Islet of Langerhans (tissue), 1 donor: ENCODE data around the gene ZNF544.
"Not testable (repeated sequence)": the region's sequence is repeated elsewhere in the genome, so short reads cannot be mapped to it uniquely, and the experiment has no call there.

Source experiments
- FAIRE-seq: peaks from one replicate; lab custom pipeline; 2011; peaks lifted over from hg19 to GRCh38; lab: Jason Lieb, UNC

The ZNF544 gene

DNA sequence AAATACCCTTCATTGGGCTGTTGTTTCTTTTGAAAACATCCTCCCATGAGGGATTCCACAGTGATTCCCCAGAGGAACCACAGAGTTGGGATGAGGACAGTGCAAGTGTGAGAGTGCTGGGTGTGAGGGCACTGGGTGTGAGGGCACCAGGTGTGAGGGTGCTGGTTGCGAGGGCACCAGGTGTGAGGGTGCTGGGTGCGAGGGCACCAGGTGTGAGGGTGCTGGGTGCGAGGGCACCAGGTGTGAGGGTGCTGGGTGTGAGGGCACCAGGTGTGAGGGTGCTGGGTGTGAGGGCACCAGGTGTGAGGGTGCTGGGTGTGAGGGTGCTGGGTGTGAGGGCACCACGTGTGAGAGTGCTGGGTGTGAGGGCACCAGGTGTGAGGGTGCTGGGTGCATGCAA is 29.5 kb downstream of the ZNF544 start:
- not testable (repeated sequence) for FAIRE-seq

DNA sequence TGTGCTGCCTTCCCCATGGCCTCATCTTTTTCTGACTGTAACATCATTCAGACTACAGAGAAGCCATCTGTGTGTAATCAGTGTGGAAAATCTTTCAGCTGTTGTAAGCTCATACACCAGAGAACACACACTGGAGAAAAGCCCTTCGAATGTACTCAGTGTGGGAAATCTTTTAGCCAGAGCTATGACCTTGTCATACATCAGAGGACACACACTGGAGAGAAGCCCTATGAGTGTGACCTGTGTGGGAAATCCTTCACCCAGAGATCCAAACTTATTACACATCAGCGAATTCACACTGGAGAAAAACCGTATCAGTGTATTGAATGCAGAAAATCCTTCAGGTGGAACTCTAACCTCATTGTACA is 32.9 kb downstream of the ZNF544 start:
- no peak for FAIRE-seq

DNA sequence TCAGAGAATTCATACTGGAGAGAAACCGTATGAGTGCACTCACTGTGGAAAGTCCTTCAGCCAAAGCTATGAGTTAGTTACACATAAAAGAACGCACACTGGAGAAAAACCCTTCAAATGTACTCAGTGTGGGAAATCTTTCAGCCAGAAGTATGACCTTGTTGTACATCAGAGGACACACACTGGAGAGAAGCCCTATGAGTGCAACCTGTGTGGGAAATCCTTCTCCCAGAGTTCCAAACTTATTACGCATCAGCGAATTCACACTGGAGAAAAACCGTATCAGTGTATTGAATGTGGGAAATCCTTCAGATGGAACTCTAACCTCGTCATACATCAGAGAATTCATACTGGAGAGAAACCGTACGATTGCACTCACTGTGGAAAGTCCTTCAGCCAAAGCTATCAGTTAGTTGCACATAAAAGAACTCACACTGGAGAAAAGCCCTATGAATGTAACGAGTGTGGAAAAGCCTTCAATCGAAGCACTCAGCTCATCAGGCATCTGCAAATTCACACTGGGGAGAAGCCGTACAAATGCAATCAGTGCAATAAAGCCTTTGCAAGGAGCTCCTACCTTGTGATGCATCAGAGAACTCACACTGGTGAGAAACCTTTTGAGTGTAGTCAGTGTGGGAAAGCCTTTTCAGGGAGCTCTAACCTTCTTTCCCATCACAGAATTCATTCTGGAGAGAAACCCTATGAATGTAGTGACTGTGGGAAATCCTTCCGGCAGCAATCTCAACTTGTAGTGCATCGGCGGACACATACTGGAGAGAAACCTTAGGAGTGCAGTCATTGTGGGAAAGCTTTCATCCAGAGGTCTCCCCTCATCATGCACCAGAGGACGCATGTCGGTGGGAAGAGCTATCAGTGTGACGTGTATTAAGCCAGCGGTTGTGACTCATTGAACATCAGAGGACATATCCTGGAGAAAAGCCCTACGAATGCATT is 33.5 kb downstream of the ZNF544 start:
- FAIRE-seq, result no peak

DNA sequence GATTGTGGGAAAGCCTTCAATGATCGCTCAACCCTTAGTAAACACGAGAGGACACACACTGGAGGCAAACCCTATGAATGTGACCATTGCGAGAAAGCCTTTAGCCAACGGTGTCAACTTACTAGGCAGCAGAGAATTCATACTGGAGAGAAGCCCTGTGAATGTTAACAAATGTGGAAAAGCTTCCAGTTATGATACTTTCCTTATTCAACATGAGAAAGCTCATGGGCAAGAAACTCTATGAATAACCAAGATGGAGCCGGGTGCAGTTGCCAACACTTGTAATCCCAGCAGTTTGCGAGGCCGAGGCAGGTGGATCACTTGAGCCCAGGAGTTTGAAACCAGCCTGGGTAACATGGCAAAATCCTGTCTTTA is 34.2 kb downstream of the ZNF544 start:
- no peak for FAIRE-seq

DNA sequence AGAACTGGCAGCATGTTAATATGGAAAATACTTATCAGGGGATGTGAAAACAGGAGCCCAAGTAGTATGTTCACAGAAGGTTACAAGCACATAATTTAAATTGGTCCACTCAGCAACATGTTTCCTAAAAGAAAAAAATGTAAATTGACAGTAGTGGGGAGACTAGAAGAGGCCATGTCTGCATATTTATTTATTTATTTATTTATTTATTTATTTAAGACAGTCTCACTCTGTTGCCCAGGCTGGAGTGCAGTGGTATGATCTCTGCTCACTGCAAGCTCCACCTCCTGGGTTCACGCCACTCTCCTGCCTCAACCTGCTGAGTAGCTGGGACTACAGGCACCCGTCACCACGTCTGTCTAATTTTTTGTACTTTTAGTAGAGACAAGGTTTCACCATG is 36.4 kb downstream of the ZNF544 start:
- FAIRE-seq, result no peak

DNA sequence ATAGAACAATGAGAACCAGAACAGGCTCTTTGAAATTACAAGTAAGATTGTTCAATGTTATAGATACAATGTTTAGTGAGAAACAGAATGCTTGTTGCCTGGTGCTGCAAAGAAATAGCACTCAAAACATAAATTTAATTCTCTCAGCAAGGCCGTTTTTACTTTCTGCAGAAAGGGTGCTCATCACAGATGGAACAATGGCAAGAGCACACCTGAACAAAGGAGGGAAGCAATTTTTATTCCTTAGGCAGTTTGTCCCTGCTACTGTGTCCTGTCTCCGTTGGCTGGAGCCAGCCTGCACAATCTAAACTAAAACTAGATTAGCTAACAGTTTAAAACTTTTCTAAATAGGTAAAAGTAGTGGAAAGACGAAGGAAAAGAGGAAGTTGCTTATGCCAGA is 39.6 kb downstream of the ZNF544 start:
- no peak for FAIRE-seq

DNA sequence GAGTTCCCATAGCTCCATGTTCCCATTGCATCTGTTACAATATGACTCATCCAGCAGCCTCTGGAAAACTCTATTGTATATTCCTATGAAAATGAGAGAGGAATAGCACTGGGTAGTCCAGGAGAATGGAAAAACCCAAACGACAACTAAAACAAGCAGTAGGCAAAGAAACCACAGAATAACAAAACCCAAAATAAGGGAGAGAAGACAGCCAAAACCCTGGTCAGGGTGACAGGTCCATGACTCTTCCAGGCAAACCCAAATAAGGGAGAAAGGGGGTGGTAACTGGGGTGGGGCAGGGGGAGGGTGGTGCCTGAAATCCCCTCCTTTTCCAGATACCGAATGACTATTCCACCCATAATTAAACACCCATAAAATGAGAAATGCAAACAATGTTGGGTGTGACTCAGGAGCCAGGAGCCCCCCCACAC is 46.1 kb downstream of the ZNF544 start:
- FAIRE-seq, result no peak

DNA sequence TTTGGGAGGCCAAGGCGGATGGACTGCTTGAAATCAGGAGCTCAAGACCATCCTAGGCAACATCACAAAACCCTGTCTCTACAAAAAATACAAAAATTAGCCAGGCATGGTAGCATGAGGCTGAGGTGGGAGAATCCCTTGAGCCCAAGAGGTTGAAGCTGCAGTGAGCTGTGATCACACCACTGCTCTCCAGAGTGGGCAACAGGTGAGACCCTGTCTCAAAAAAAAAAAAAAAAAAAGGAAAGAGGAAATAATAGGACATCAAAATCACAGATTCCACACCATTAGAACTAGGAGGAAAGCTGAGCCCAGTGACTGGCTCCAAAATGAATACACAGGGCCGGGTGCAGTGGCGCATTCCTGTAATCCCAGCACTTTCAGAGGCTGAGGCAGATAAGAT is 46.9 kb downstream of the ZNF544 start:
- no peak for FAIRE-seq

DNA sequence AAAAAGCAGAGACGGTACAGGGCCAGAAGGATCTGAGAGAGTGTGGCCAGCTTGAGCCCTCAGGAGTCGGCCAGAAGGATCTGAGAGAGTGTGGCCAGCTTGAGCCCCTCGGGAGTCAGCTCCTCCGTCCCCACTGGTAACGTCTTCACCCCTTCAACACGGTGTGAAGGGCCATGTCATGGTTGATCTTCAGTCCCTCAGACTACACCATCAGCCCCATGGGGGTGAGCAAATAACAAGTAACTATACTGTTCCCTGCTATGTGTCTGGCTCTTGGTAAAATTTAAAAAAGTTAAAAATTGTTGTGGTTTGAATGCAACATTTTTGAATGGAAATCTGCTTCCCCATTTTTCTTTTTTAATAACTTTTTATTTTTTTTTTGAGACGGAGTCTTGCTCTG is 48.5 kb downstream of the ZNF544 start:
- no peak for FAIRE-seq

DNA sequence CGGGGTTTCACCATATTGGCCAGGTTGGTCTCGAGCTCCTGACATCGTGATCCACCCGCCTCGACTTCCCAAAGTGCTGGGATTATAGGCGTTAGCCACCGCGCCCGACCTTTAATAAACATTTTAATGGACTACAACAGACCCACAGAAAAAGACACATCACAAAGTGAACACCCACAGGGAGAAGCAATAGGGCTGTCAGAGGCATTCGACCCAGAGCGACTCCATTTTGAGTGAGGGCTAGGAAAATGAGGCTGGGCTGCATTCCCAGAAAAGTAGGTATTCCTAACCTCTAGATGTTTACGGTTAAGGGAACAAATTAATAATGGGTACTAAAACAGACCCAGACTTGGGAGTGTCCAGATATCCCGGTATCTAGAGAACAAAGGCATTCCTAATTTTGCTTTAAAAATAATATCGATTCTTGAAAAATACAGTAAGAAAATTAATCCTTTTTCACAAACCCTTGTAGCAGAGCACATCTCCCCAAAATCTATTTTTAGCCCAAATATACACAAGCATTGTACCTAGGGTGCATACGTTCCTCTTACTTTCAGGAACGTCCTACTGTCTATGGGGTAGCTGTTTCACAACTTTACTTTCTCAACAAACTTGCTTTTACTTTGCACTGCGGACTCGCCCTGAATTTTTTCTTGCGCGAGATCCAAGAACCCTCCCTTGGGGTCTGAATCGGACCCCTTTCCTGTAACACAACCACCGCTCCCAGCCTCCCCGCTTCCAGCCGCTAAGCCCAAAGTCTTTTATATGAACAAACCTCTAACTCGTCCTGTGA is 49.2 kb downstream of the ZNF544 start:
- FAIRE-seq, result peak; percentile 85

DNA sequence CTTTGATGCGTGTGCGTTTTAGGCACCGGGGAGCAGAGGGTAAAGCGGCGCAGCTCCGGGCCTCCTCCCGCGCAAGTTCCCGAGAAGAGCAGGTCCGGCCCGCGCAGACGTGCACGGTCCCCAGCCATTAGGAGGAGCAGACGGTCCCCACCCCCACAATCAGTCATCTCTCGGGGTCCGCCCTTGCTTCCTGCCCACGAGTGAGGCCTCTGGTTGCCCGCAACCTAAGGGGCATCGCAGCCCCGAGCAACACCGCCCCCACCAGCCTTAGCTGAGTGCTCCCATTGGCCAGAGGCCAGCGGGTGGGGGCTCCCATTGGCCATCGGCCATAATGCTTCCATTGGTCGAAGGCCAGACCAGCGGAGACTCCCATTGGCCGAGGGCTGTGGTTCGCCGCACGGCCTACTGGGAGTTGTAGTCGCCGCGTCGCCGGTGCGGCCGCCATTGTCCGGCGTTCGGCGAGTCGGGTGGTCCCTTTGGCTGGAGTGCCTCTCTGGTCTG is 49.9 kb downstream of the ZNF544 start, which contains the start of gene ZNF8:
Gene ZNF8 (plus strand): TSS at position 415 of the 501 bp plus-strand sequence. CDS start 127 bp downstream, outside the sequence.
- FAIRE-seq, result no peak

DNA sequence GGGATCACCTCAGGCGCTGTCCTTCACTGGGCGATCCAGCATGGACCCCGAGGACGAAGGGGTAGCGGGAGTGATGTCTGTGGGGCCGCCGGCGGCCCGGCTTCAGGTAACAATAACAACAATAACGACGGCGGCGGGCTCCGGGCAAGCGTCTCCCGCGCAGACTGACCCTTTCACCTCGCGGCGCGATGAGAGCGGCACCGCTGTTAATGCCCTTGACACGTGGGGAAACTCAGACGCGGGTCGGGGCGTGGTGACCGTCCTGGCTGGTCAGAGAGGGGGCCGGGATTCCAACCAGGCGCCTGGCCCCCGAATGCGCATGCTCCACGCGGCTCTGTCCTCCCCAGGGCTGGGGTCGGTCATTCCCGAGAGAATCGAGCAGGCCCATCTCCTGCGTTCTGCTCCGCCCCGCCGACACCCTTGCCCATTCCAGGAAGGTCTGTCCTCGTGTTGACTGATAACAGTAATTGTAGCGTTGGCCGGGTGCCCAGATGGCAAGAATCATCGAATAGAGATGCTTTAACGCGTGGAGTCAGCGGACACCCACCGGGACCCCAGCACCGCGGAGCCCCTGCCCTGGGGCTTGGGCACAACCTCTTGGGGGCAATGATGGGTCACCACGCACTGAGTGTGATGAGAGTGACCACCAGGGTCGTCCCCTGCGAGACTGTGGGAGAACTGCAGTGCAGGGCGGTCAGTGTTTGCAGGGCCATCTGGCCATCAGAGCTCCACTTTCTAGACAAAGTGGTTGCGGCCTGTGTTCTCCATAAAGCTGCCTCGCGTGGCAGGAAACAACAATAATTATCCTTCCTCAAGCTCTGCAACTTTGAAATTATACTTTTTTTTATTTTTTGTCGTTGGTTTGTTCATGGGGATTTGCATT is 50.6 kb downstream of the ZNF544 start:
- FAIRE-seq, result no peak

DNA sequence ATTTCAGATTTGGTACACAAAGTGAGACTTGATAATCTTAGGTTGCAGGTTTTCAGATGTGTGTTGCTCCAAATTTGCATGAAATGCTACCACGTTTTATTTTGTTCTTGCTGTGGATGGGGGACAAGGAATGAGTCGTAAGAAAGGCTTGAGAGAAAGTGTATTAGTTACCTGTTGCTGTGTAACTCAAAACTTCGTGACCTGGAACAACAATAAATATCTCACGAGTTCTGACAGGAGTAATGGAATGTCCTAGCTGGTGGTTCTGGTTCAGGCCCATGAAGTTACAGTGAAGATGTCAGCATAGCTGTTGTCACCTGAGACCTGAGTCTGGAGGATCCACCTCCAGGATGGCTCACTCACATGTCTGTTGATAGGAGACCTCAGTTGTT is 51.2 kb downstream of the ZNF544 start:
- FAIRE-seq, result no peak

DNA sequence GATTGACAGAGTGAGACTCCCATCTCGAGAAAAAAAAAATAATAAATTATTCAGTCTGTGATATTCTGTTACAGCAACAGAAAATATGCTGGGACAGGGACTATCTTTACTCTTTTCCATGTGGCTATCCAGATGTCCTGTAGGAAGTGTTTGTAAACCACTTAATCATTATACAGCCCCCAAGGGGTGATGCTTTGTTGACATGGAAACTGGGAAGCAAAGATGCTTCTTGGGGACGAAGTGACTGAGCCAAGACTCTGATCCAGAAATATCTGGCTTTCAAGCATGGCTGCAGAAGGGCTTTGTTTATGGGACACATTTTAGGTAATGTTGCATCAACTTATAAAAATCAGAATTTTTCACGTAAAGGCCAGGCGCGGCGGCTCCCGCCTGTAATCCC is 55.5 kb downstream of the ZNF544 start:
- no peak for FAIRE-seq

DNA sequence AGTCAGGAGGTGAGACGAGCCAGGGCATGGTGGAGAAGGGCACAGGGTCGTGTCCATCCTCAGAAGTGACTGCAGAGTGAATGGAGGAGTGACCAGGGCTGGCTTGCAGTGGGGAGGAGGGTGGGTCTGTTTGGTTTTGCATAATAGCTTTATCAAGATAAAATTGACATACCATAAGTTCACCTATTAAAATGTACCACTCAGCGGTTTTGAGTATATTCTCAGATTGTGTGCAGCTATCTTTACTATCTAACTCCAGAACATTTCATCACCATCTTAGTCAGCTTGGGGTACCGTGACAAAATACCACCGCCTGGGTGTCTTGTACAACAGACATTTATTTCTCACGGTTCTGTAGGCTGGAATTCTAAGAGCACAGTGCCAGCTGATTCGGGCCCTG is 63.2 kb downstream of the ZNF544 start:
- FAIRE-seq, result no peak

DNA sequence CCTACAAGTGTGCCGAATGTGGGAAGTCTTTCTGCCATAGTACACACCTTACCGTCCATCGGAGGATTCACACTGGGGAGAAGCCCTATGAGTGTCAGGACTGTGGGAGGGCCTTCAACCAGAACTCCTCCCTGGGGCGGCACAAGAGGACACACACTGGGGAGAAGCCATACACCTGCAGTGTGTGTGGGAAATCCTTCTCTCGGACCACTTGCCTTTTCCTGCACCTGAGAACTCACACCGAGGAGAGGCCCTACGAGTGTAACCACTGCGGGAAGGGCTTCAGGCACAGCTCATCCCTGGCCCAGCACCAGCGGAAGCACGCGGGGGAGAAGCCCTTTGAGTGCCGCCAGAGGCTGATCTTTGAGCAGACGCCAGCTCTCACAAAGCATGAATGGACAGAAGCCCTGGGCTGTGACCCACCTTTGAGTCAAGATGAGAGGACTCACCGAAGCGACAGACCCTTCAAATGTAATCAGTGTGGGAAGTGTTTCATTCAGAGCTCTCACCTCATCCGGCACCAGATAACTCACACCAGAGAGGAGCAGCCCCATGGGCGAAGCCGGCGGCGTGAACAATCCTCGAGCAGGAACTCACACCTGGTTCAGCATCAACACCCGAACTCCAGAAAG is 66.1 kb downstream of the ZNF544 start:
- FAIRE-seq, result no peak

DNA sequence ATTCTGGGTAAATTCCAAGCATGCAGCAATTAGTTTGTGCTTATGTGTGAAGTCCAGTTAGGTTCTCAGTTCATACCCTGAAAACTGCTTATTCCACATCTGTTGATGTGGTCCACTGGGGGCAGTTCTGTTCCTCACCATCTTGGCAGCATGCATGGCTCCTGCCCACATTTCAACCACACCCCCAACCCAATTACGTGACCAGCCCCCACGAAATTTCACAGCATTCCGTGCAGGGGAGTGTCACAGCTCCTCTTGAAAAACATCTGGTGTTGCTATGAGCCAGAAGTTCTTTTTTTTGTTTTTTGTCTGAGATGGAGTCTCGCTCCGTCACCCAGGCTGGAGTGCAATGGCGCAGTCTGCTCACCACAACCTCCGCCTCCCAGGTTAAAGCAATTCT is 67.4 kb downstream of the ZNF544 start:
- FAIRE-seq, result no peak

DNA sequence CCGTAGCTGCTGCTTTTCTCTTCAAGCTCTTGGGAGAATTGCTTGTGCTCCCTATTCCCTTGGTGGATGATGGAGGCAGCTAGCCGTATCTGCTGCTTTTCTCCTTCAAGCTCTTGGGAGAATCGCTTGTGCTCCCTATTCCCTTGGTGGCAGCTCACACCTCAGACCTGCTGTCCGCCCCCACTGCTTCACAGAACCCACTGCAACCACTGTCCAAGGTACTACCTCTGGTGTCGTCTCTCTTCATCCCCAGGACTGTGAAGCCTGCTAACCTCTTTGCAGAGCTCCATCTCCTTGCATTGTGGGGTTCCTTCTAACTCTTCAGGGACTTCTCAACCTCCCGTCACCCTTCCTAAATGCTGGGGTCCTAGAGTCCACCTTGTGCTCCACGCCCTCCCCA is 71.9 kb downstream of the ZNF544 start:
- no peak for FAIRE-seq

DNA sequence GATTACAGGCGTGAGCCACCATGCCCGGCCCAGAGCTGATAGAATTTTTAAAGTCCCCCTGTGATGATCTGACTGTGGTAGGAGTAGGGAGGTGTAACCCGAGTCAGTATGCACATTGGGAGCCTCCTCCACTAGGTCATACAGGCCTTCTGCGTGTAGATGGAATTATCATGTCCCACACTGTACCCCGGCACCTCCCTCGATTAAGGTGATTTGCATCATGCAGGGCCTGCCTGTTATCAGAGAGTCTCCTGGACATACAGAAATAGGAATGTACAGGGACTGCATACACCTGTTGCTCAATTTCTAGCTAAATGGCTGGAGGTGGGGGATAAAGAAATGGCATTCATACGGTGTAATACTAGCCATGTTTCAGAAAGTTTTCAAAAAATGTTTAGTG is 75.5 kb downstream of the ZNF544 start:
- no peak for FAIRE-seq

DNA sequence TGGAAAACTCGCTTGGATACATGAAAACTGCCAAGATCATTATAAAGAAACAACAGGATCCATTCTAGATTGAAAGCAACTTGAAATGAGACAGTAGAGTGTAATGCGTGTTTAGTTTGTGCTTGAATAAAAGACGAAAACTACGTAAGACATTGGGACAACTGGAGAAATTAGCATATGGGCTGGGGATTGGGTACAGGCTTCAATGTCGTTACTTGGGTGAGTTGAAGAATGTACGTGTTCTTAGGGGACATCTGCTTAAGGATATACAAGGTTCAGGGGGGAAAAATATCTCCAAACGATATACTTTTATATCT is 76.0 kb downstream of the ZNF544 start:
- FAIRE-seq, result peak; percentile 53

DNA sequence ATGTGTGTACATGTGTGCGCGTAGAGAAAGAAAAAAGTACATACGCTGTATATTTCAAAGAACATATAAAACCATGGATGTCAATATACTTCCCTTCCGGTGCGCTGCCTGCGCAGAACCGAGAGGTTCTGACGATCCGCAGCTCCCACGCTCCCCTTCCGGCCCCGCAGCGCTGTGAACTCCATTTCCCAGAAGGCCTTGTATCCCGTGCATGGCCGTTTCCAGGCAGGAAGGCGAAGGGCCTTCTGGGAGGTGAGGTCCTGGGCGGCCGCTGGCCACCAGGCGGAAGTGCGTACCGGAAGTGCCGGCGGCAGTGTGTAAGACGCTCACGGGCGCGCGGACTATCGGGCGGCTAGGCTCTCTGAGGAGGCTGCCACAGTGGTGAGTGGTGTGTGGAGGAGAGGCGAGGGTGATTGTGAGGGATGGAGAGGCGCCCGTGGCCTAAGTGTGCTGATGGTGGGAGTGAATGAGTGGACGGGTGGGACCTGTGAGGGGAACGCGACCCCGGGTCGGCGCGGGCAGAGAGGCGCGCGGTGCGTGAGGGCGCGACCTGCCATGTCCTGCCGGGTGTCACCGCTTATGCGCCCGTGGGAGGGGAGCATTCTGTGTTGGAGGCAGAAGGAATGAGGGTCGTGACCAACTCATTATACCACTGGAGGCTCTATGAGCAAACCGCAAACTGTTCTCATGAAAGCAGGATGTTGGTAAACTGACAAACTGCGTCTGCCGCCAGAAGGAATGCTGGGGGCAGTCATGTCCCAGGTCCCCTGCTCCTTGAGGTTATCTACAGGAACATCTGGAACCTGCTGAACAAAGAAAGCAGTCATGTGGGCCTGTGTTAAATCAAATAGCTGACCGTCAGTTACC is 76.6 kb downstream of the ZNF544 start, which contains the start of gene ERVK3-1:
Gene ERVK3-1 (plus strand): TSS at position 313 of the 867 bp plus-strand sequence. CDS start 6,792 bp downstream, outside the sequence.
- FAIRE-seq, result no peak
